HEK293T (cell line): ENCODE results near the gene RBMS1.

ENCODE experiments used
- ARNT ChIP-seq: fragments of 450-650 bp; IDR thresholded peaks from 2 replicates; pipeline ENCODE4 v1.6.1; 2017; ENCODE audit warnings: mild to moderate bottlenecking
- BHLHE40 ChIP-seq: fragments of 450-650 bp; IDR thresholded peaks from 2 replicates; pipeline ENCODE4 v1.6.1; 2016; ENCODE audit warnings: mild to moderate bottlenecking, moderate library complexity, borderline replicate concordance
- ELF4 ChIP-seq: fragments of 450-650 bp; IDR thresholded peaks from 2 replicates; pipeline ENCODE4 v1.6.1; 2017; ENCODE audit warnings: antibody characterized with exemption
- FOXM1 ChIP-seq: fragments of 450-650 bp; IDR thresholded peaks from 2 replicates; pipeline ENCODE4 v1.6.1; 2017; ENCODE audit warnings: mild to moderate bottlenecking, borderline replicate concordance
- L3MBTL2 ChIP-seq: fragments of 450-650 bp; conservative IDR thresholded peaks from 2 replicates; pipeline ENCODE4 v1.6.1; 2016; ENCODE audit warnings: mild to moderate bottlenecking
- NFRKB ChIP-seq: fragments of 450-650 bp; IDR thresholded peaks from 2 replicates; pipeline ENCODE4 v1.6.1; 2016; ENCODE audit warnings: mild to moderate bottlenecking, moderate library complexity
- PKNOX1 ChIP-seq: fragments of 450-650 bp; IDR thresholded peaks from 2 replicates; pipeline ENCODE4 v1.6.1; 2016
- SUZ12 ChIP-seq: fragments of 450-650 bp; IDR thresholded peaks from 2 replicates; pipeline ENCODE4 v1.6.1; 2016; ENCODE audit warnings: mild to moderate bottlenecking
- ZNF384 ChIP-seq: fragments of 450-650 bp; IDR thresholded peaks from 2 replicates; pipeline ENCODE4 v1.6.1; 2016

GRCh38 chr2:160419776-160420505 is 73.7 kb downstream of the RBMS1 start:
- TF ChIP-seq L3MBTL2 (no peak), SUZ12 (no peak), ZNF384 (no peak), ELF4 (no peak), ARNT (no peak), FOXM1 (no peak), NFRKB (no peak), BHLHE40 (no peak), PKNOX1 (no peak)
